Measurements from ENCODE around the gene FNIP1. TPM values are rescaled to one million over a fixed set of nuclear protein-coding genes. Genes with fewer than 3 reads are reported as not detected.

The FNIP1 gene
- total and polyA plus RNA-seq, 9 of the 15 experiments (the other 6 are each of a cell fraction or from before 2014, with no cell fraction given) = 5.0 to 32.8 (median 18.4) TPM

DNA sequence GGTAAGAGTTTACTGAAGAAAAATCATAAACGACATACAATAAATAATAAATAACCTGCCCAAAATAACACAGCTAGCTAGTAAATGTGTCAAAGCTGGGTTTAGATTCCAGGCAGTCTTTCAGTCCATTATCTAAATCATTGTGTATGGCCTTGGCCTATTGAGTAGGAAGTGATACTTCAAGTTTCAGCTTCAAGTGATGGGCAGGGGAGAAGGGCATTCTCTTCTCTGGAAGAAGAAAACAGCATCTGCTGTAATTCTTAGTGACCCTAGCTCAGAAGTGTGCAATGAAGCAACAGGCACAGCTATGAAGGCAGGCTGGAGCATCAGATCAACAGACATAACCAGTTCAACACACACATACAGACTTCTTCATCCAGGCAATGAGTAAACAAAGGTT lies 42.5 kb downstream of the FNIP1 start:
- POLR2A ChIA-PET = interaction anchor here (0.9 to 1.4 kb wide), 4 partner anchors 9 to 42 kb away, joined by 3 to 5 read pairs (median 4); no protein-coding TSS in a partner anchor
- Histone ChIP-seq H3K79me2 (ENCODE audit: control insufficient read depth, insufficient read depth, low read length) (peaks cover 100% of the 10 kb centered on the region), H3K27me3 (ENCODE audit: control insufficient read depth in 2 of 2, insufficient read depth in 2 of 2, low read length in 2 of 2) (no peaks in the 10 kb centered on the region), H3K4me2 (ENCODE audit: insufficient read depth, low read length) (no peak overlapping the region; the same call in 1 of the 2 replicates), H3K4me3 (no peak overlapping the region), H3K4me1 (replicated peaks in 1 of 2; ENCODE audit: control insufficient read depth in 2 of 2, insufficient read depth in 2 of 2, low read length in 2 of 2) (peaks cover 14 to 59% of the 10 kb centered on the region in 2 experiments), H3K27ac (ENCODE audit: extremely low read depth, low read depth, low read length) (peak overlapping the region; percentile 1; the same call in 1 of the 3 replicates), H3K9me1 (ENCODE audit: control insufficient read depth, insufficient read depth, low read length) (no peaks in the 10 kb centered on the region), H3K9me3 (replicated peaks; ENCODE audit: control insufficient read depth, insufficient read depth, low read depth, low read length) (no peaks in the 10 kb centered on the region), H3K36me3 (ENCODE audit: control insufficient read depth, insufficient read depth, low read length) (peaks cover 9% of the 10 kb centered on the region; the same call in 2 of the 3 replicates), H2AFZ (ENCODE audit: low read depth, low read length) (no peak overlapping the region), H3K9ac (ENCODE audit: insufficient read depth in 1 of 2, low read depth in 2 of 2, low read length in 2 of 2) (no peak overlapping the region), H4K20me1 (replicated peaks; ENCODE audit: control insufficient read depth, insufficient read depth, low read length) (peaks cover 16% of the 10 kb centered on the region; the same call in 1 of the 2 replicates)
- BruUV-seq (replicated peaks) = no TSS peak
- ATAC-seq (peak; percentile 14), DNase-seq (ENCODE audit: extremely low read depth in 1 of 4, low spot score in 3 of 4) (no peak), FAIRE-seq (no peak)
- in situ Hi-C loops (cut with MboI) = no loop called here
- CTCF ChIA-PET (ENCODE audit: low intra/inter-chr PET ratio) = no interaction called here
- intact Hi-C loops (cut with micrococcal nuclease) = no loop called here
- whole genome bisulfite sequencing (ENCODE audit: insufficient coverage, low coverage, missing lambda C conversion rate) = 7% methylated on average over 1 of the region's 1 CpG
- TF ChIP-seq, protein P1, sequence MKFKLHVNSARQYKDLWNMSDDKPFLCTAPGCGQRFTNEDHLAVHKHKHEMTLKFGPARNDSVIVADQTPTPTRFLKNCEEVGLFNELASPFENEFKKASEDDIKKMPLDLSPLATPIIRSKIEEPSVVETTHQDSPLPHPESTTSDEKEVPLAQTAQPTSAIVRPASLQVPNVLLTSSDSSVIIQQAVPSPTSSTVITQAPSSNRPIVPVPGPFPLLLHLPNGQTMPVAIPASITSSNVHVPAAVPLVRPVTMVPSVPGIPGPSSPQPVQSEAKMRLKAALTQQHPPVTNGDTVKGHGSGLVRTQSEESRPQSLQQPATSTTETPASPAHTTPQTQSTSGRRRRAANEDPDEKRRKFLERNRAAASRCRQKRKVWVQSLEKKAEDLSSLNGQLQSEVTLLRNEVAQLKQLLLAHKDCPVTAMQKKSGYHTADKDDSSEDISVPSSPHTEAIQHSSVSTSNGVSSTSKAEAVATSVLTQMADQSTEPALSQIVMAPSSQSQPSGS (CRISPR knock-in tag; IDR thresholded peaks at IDR 0.05) = no peak
- TF ChIP-seq, protein P2, sequence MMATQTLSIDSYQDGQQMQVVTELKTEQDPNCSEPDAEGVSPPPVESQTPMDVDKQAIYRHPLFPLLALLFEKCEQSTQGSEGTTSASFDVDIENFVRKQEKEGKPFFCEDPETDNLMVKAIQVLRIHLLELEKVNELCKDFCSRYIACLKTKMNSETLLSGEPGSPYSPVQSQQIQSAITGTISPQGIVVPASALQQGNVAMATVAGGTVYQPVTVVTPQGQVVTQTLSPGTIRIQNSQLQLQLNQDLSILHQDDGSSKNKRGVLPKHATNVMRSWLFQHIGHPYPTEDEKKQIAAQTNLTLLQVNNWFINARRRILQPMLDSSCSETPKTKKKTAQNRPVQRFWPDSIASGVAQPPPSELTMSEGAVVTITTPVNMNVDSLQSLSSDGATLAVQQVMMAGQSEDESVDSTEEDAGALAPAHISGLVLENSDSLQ (IDR thresholded peaks at IDR 0.05) = 0 out of 2 replicates have a peak, but pooled peaks have one; percentile 10

All from K562 (cell line).